K562 (cell line): ENCODE data around the gene RAB21. TPM values are rescaled to one million over a fixed set of nuclear protein-coding genes. Genes with fewer than 3 reads are reported as not detected.

Source experiments
- ARNT ChIP-seq, 2 experiments: fragments of 450-650 bp; IDR thresholded peaks; 2 replicates each; pipeline ENCODE4 v1.6.1; 2016; ENCODE audit warnings: mild to moderate bottlenecking in 1 of 2
- CEBPG ChIP-seq, 3 experiments: fragments of 200-800 bp in 1 of 3; sonication (Bioruptor generic) in 1 of 3; sonication (generic) in 1 of 3; formaldehyde crosslinking in 1 of 3; IDR thresholded peaks in 2 of 3; conservative IDR thresholded peaks in 1 of 3; 2 replicates each; pipeline versions ENCODE4 v1.6.1 to v1.8.0; 2016 to 2022; ENCODE audit warnings: missing compliant biosample characterization in 2 of 3, missing genetic modification characterization in 2 of 3, mild to moderate bottlenecking in 1 of 3, missing genetic modification reagents in 1 of 3
- FOXJ3 ChIP-seq: sonication (generic); formaldehyde crosslinking; IDR thresholded peaks from 2 replicates; pipeline ENCODE4 v1.4.0; 2020; ENCODE audit warnings: mild to moderate bottlenecking, missing genetic modification reagents
- GABPB1 ChIP-seq: sonication (generic); formaldehyde crosslinking; IDR thresholded peaks from 2 replicates; pipeline ENCODE4 v1.8.0; 2022; ENCODE audit warnings: mild to moderate bottlenecking, missing genetic modification reagents
- KLF13 ChIP-seq: fragments of 450-650 bp; IDR thresholded peaks from 2 replicates; pipeline ENCODE4 v1.6.1; 2016; ENCODE audit warnings: missing genetic modification characterization, low read depth, mild to moderate bottlenecking, missing compliant biosample characterization, moderate library complexity, borderline replicate concordance
- NR2C2 ChIP-seq, 2 experiments: fragments of 200-800 bp in 1 of 2; sonication (Bioruptor generic) in 1 of 2; sonication (generic) in 1 of 2; formaldehyde crosslinking in 1 of 2; IDR thresholded peaks; 2 replicates each; pipeline versions ENCODE4 v1.6.1 to v1.8.0; 2016 to 2022; ENCODE audit warnings: mild to moderate bottlenecking in 1 of 2, missing compliant biosample characterization in 1 of 2, missing genetic modification characterization in 1 of 2, missing genetic modification reagents in 1 of 2
- PHTF2 ChIP-seq: fragments of 250-450 bp; sonication (Bioruptor Pico); IDR thresholded peaks from 2 replicates; pipeline ENCODE4 v1.5.0; 2021; ENCODE audit warnings: mild to moderate bottlenecking
- POLR3G ChIP-seq: IDR thresholded peaks from 2 replicates; pipeline ENCODE4 v1.6.1; 2011; ENCODE audit not compliant: insufficient read length, insufficient replicate concordance; ENCODE audit errors: extremely low read depth
- POU5F1 ChIP-seq: fragments of 150-350 bp; IDR thresholded peaks from 2 replicates; pipeline ENCODE4 v1.6.1; 2014; ENCODE audit warnings: borderline replicate concordance, low read length, low read depth, mild to moderate bottlenecking; ENCODE audit not compliant: partially characterized antibody
- RBM14 ChIP-seq: fragments of 200-400 bp; formaldehyde crosslinking; IDR thresholded peaks from 2 replicates; pipeline ENCODE4 v1.6.1; 2018; ENCODE audit warnings: low read depth, mild to moderate bottlenecking, low read length, moderate library complexity, borderline replicate concordance; ENCODE audit not compliant: insufficient read depth
- SP2 ChIP-seq: IDR thresholded peaks from 2 replicates; pipeline ENCODE4 v1.6.1; 2011; ENCODE audit warnings: mild to moderate bottlenecking, low read depth, low read length, moderate library complexity; ENCODE audit not compliant: poor library complexity, severe bottlenecking; ENCODE audit errors: extremely low read depth
- SRF ChIP-seq, 2 experiments: fragments of 250-450, 450-650 bp in 1 of 2; sonication (Bioruptor Pico) in 1 of 2; sonication (generic) in 1 of 2; formaldehyde crosslinking; IDR thresholded peaks; 2 replicates each; pipeline versions ENCODE4 v1.5.0 to v1.5.1; 2020 to 2022; ENCODE audit warnings: mild to moderate bottlenecking in 1 of 2, missing genetic modification reagents in 1 of 2
- TEAD4 ChIP-seq, 2 experiments: sonication (generic) in 1 of 2; formaldehyde crosslinking in 1 of 2; IDR thresholded peaks; 2 replicates each; pipeline versions ENCODE4 v1.6.1 to v1.8.0; 2012 to 2022; ENCODE audit warnings: borderline replicate concordance in 1 of 2, inconsistent platforms in 1 of 2, low read length in 1 of 2, mild to moderate bottlenecking in 1 of 2, missing genetic modification reagents in 1 of 2
- ZNF121 ChIP-seq: sonication (generic); formaldehyde crosslinking; conservative IDR thresholded peaks from 2 replicates; pipeline ENCODE4 v1.8.0; 2022; ENCODE audit warnings: missing genetic modification reagents
- ZNF274 ChIP-seq: IDR thresholded peaks from 2 replicates; pipeline ENCODE4 v1.6.1; 2011; ENCODE audit warnings: low read depth, mild to moderate bottlenecking, low read length, moderate library complexity, borderline replicate concordance
- ZNF584 ChIP-seq: fragments of 200-800 bp; sonication (Bioruptor generic); IDR thresholded peaks from 2 replicates; pipeline ENCODE4 v1.6.1; 2016; ENCODE audit warnings: low read depth, mild to moderate bottlenecking, missing genetic modification characterization, missing compliant biosample characterization
- polyA plus RNA-seq, 8 experiments: library from polyadenylated mRNA; depleted of rRNA in 4 of 8; stranded (reverse) in 5 of 8; unstranded in 3 of 8; fragments of >200 nt; fragmentation: Nextera tagmentation in 2 of 8; fragmentation: Illumina TruSeq in 1 of 8; extraction: Ambion mirVana in 2 of 8; extraction: Trizol in 1 of 8; gene quantifications; 2 replicates each; pipeline versions ENCODE4 v1.2.1 to v1.2.3, GENCODE V29; 2011 to 2014; ENCODE audit warnings: inconsistent platforms in 1 of 8, missing spikeins in 1 of 8
- total RNA-seq, 7 experiments: library from RNA; depleted of rRNA in 6 of 7; stranded (reverse); fragments of >200 nt in 6 of 7; fragmentation: Illumina TruSeq in 2 of 7; extraction: Trizol in 2 of 7; gene quantifications; 2 replicates each; pipeline versions ENCODE4 v1.2.1 to v1.2.3, GENCODE V29; 2011 to 2021; ENCODE audit warnings: low replicate concordance in 1 of 7
- TF ChIP-seq, protein P1 (sequence below): fragments of 250-450 bp; sonication (Bioruptor Pico); IDR thresholded peaks from 2 replicates; pipeline ENCODE4 v1.8.0; 2021; ENCODE audit warnings: mild to moderate bottlenecking, moderate library complexity
- TF ChIP-seq, protein P2 (sequence below): fragments of 250-450 bp; sonication (Bioruptor Pico); IDR thresholded peaks from 2 replicates; pipeline ENCODE4 v1.5.0; 2021; ENCODE audit warnings: mild to moderate bottlenecking, borderline replicate concordance
- TF ChIP-seq, protein P3 (sequence below): sonication (generic); formaldehyde crosslinking; IDR thresholded peaks from 2 replicates; pipeline ENCODE4 v1.8.1; 2023; ENCODE audit warnings: mild to moderate bottlenecking, missing genetic modification reagents

Gene RAB21
- total and polyA plus RNA-seq, 9 of the 15 experiments (the other 6 are each of a cell fraction or from before 2014, with no cell fraction given): 5.3 to 45.6 (median 19.6) TPM

DNA sequence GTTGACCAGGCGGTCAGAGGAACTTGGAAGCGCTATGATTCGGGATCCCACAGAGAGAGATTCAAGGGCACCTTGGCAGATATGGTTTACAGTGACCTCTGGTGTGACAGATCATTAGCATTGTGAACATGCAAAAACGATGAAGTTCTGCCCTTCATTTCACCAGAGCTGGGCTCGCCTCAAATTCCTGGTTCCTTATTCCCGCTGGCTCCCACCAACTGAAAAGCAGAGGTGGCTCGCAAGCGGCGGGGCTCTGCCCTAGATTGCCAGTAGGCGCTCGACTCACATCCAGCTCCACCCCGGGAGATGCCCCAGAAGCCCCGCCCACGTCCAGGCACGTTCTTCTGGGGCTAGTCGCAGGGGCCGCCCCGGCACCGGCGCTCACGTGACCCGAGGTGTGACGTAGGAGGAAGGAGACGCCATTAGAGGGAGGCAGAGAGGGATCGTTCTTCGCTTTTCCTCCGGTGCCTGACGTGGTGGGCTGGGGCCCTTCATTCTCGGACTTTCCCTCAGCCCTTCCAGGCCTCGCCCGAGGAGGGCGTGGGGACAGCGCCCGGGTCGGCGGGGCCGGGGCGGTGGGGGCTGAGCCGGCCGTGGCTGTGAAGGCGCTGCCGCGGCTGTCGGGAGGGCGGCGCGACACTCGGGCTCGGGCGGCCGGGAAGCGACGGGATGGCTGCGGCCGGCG, at the start of gene RAB21 (continued):
- TF ChIP-seq RBM14 (no peak), ARNT (IDR thresholded peaks at IDR 0.05) (no peak), NR2C2 (CRISPR knock-in tag; IDR thresholded peaks at IDR 0.05) (peak; percentile 22; the same call in 1 of the 2 replicates), NR2C2 (tag; IDR thresholded peaks at IDR 0.05) (peak; percentile 64), TEAD4 (IDR thresholded peaks at IDR 0.05; ENCODE audit: low read length) (no peak), TEAD4 (CRISPR knock-in tag; IDR thresholded peaks at IDR 0.05; ENCODE audit: borderline replicate concordance) (no peak), POLR3G (no peak), SP2 (no peak), PHTF2 (CRISPR knock-in tag) (no peak), KLF13 (no peak), ZNF274 (no peak), POU5F1 (no peak), CEBPG (CRISPR knock-in tag; IDR thresholded peaks at IDR 0.05) (no peak), CEBPG (tag; conservative IDR thresholded peaks at IDR 0.05 in 1 of 2, IDR thresholded peaks at IDR 0.05 in 1 of 2) (no peak), ZNF584 (no peak), FOXJ3 (CRISPR knock-in tag) (no peak), SRF (CRISPR knock-in tag; IDR thresholded peaks at IDR 0.05) (peak in 1 of 2 experiments; percentile 65; a peak in 1 of 4 replicates), GABPB1 (CRISPR knock-in tag) (peak; percentile 77), ZNF121 (no peak)
- TF ChIP-seq, protein P1, sequence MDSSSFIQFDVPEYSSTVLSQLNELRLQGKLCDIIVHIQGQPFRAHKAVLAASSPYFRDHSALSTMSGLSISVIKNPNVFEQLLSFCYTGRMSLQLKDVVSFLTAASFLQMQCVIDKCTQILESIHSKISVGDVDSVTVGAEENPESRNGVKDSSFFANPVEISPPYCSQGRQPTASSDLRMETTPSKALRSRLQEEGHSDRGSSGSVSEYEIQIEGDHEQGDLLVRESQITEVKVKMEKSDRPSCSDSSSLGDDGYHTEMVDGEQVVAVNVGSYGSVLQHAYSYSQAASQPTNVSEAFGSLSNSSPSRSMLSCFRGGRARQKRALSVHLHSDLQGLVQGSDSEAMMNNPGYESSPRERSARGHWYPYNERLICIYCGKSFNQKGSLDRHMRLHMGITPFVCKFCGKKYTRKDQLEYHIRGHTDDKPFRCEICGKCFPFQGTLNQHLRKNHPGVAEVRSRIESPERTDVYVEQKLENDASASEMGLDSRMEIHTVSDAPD (CRISPR knock-in tag): no peak
- TF ChIP-seq, protein P2, sequence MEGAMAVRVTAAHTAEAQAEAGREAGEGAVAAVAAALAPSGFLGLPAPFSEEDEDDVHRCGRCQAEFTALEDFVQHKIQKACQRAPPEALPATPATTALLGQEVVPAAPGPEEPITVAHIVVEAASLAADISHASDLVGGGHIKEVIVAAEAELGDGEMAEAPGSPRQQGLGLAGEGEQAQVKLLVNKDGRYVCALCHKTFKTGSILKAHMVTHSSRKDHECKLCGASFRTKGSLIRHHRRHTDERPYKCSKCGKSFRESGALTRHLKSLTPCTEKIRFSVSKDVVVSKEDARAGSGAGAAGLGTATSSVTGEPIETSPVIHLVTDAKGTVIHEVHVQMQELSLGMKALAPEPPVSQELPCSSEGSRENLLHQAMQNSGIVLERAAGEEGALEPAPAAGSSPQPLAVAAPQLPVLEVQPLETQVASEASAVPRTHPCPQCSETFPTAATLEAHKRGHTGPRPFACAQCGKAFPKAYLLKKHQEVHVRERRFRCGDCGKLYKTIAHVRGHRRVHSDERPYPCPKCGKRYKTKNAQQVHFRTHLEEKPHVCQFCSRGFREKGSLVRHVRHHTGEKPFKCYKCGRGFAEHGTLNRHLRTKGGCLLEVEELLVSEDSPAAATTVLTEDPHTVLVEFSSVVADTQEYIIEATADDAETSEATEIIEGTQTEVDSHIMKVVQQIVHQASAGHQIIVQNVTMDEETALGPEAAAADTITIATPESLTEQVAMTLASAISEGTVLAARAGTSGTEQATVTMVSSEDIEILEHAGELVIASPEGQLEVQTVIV (CRISPR knock-in tag): no peak
- TF ChIP-seq, protein P3, sequence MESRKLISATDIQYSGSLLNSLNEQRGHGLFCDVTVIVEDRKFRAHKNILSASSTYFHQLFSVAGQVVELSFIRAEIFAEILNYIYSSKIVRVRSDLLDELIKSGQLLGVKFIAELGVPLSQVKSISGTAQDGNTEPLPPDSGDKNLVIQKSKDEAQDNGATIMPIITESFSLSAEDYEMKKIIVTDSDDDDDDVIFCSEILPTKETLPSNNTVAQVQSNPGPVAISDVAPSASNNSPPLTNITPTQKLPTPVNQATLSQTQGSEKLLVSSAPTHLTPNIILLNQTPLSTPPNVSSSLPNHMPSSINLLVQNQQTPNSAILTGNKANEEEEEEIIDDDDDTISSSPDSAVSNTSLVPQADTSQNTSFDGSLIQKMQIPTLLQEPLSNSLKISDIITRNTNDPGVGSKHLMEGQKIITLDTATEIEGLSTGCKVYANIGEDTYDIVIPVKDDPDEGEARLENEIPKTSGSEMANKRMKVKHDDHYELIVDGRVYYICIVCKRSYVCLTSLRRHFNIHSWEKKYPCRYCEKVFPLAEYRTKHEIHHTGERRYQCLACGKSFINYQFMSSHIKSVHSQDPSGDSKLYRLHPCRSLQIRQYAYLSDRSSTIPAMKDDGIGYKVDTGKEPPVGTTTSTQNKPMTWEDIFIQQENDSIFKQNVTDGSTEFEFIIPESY (CRISPR knock-in tag): 0 out of 2 replicates have a peak, but pooled peaks have one; percentile 15
